ENCODE measurements around the gene SORCS1.

The SORCS1 gene

DNA sequence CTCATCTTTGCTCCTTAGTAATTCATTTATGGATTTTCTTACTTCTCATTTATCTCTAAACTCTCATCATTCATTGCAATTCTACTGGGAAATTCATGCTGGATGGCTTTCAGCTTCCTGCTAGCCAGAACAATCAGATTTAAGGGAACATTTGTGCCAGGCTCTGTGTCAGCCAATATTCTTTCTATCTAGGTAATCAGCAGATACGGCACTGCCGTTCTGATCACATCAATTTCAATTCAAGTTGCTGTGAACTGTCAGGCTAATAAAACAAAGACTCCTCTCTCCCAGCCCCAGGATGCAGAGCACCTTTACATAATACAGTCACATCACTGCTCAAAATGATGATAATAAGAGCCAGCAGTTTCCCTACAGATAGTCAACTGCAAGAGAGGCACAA is 468.3 kb downstream of the SORCS1 start:
- intact Hi-C loops (cut with micrococcal nuclease) = no loop called here
- Mint-ChIP-seq H3K27ac (no peak overlapping the region), H3K4me1 (ENCODE audit: low read depth) (no peaks in the 10 kb centered on the region), H3K27me3 (no peaks in the 10 kb centered on the region), H3K9me3 (no peaks in the 10 kb centered on the region), H3K36me3 (ENCODE audit: low read depth) (no peaks in the 10 kb centered on the region), H3K4me3 (no peak overlapping the region)

DNA sequence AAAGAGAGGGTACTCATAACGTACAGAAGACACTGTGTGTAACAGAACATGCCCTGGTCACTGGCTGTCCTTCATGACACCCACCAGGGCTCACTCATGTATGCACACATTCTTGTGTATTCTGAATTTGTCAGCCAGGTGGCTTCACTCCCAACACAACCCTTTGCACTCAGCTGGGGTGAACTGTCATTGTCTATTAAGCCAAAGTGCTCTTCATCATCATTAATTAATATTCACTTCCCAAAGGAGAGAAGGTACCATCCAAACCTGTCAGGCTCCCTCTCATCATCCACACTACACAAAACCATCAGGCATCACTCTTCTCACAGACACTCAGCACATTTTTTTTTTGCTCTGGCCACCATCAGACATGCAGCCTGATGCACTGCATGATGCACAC is 469.8 kb downstream of the SORCS1 start:
- intact Hi-C loops (cut with micrococcal nuclease) = no loop called here
- no peaks in the 10 kb centered on the region for H3K27me3 Mint-ChIP-seq
- H3K27ac Mint-ChIP-seq = no peak overlapping the region
- H3K36me3 Mint-ChIP-seq (ENCODE audit: low read depth) = no peaks in the 10 kb centered on the region
- H3K4me1 Mint-ChIP-seq (ENCODE audit: low read depth) = no peaks in the 10 kb centered on the region
- no peaks in the 10 kb centered on the region for H3K9me3 Mint-ChIP-seq
- no peak overlapping the region for H3K4me3 Mint-ChIP-seq

DNA sequence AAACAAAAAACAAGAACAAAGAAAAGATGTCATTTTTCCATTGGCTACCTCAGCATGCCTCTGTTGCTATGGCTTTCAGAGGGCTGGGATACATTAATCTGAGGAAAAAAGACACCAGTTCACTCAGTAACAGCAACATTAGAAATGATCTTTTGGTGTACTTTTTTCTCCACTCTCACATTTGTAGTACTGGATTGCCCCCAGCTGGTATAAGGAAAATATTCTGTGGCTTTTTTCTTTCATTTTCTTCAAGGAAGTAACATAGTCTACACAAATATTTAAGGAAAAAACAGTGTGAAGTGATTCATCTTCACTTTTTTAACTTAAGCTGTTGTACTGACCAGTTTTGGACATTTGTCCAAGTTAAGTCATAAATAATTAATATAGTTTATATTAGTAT is 482.3 kb downstream of the SORCS1 start:
- no peaks in the 10 kb centered on the region for H3K36me3 Mint-ChIP-seq (ENCODE audit: low read depth)
- no peaks in the 10 kb centered on the region for H3K27me3 Mint-ChIP-seq
- H3K4me3 Mint-ChIP-seq = no peak overlapping the region
- no peaks in the 10 kb centered on the region for H3K4me1 Mint-ChIP-seq (ENCODE audit: low read depth)
- no peaks in the 10 kb centered on the region for H3K9me3 Mint-ChIP-seq
- intact Hi-C loops (cut with micrococcal nuclease) = no loop called here
- no peak overlapping the region for H3K27ac Mint-ChIP-seq

DNA sequence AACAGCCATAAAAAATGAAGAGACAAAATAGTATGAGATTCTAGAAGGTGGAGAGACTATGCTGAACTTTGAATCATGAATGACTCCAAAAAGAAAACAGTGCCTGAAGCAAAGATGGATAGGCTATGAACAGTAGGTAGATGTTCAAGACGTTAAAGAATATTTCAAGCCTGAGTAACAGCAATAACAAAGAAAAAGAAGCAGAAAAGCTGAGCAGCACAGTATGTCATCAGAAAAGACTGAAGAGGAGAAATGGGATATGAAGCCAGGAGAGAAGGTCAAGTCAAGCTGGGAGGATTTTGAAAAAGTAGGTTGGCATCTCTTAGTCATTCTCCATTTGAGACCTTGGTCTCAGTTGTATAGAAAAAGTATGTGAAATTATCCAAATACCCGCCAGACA is 484.4 kb downstream of the SORCS1 start:
- intact Hi-C loops (cut with micrococcal nuclease) = no loop called here
- no peaks in the 10 kb centered on the region for H3K36me3 Mint-ChIP-seq (ENCODE audit: low read depth)
- no peak overlapping the region for H3K27ac Mint-ChIP-seq
- no peaks in the 10 kb centered on the region for H3K4me1 Mint-ChIP-seq (ENCODE audit: low read depth)
- H3K4me3 Mint-ChIP-seq = no peak overlapping the region
- H3K27me3 Mint-ChIP-seq = no peaks in the 10 kb centered on the region
- H3K9me3 Mint-ChIP-seq = no peaks in the 10 kb centered on the region

DNA sequence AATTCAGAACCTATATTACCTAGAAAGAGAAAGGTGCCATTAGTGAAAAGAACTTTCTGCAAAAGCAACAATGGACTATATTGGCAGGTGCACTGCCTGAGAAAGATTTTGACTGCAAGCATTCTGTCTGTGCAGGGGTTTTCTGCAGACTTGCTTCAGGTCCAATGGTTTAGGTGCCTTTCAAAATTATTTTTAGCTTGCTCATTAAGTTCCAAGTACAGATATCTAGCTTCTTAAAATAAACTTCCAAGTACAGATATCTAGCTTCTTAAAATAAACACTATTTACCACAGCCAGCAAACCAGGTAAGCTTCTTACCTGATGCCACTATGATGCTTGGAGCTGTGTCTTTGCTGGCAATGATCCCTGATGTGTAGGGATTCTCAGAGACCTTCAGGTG is 485.2 kb downstream of the SORCS1 start:
- H3K9me3 Mint-ChIP-seq = no peaks in the 10 kb centered on the region
- H3K4me3 Mint-ChIP-seq = no peak overlapping the region
- no peaks in the 10 kb centered on the region for H3K36me3 Mint-ChIP-seq (ENCODE audit: low read depth)
- no peaks in the 10 kb centered on the region for H3K27me3 Mint-ChIP-seq
- H3K4me1 Mint-ChIP-seq (ENCODE audit: low read depth) = no peaks in the 10 kb centered on the region
- intact Hi-C loops (cut with micrococcal nuclease) = no loop called here
- H3K27ac Mint-ChIP-seq = no peak overlapping the region

DNA sequence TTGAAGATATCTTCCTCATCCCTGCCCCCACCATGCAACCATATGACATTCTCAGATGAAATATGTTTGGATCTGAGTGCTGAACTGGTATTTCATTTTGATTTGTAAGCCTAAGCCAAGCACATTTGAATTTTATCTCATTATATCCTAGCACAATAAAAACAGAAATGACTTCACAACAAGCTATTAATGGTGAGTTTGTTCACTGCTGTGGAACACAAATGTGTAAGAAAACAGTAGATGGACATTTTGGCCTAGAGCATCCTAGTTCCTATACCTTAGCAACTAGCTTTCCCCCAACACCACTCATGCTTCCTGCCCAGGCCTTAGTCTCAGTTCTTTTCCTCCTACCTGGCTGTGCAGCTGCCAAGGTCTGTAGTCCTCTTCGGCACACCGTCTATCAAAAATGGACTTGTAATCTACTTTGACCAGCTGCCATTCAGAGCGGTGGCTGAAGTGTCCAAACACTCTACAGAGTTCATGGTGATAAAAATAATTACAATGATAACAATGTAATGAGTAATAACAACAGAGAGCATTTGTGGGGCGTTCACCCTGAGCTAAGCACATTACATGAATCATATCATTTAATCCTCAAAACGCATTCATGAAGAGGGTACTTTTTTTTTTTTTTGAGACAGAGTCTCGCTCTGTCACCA is 491.9 kb downstream of the SORCS1 start:
- intact Hi-C loops (cut with micrococcal nuclease) = no loop called here
- H3K4me3 Mint-ChIP-seq = no peak overlapping the region

DNA sequence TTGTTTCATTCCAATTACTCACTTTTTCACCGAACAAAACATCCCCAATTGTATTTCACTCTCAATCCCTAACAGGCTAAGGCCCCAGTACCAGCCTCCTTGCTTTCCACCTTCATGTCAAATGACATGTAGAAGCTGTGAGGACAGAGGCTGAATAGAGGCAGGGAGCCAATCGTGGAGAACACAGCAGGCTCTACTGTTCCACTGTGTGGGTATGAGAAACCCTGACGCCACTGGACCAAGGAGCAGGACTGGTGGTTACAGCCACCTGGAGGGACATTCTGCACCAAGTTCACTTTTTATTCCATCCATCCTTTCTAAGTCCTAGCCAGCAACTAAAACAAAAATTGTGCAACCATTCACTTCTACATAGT is 502.8 kb downstream of the SORCS1 start:
- H3K9me3 Mint-ChIP-seq = no peaks in the 10 kb centered on the region
- no peaks in the 10 kb centered on the region for H3K36me3 Mint-ChIP-seq (ENCODE audit: low read depth)
- H3K27me3 Mint-ChIP-seq = no peaks in the 10 kb centered on the region
- H3K4me3 Mint-ChIP-seq = no peak overlapping the region
- intact Hi-C loops (cut with micrococcal nuclease) = no loop called here
- no peaks in the 10 kb centered on the region for H3K4me1 Mint-ChIP-seq (ENCODE audit: low read depth)
- no peak overlapping the region for H3K27ac Mint-ChIP-seq

More for the DNA sequence above, 491.9 kb downstream of the SORCS1 start:
- Mint-ChIP-seq H3K9me3 (no peaks in the 10 kb centered on the region), H3K27ac (no peak overlapping the region), H3K36me3 (ENCODE audit: low read depth) (no peaks in the 10 kb centered on the region), H3K27me3 (no peaks in the 10 kb centered on the region), H3K4me1 (ENCODE audit: low read depth) (no peaks in the 10 kb centered on the region)

DNA sequence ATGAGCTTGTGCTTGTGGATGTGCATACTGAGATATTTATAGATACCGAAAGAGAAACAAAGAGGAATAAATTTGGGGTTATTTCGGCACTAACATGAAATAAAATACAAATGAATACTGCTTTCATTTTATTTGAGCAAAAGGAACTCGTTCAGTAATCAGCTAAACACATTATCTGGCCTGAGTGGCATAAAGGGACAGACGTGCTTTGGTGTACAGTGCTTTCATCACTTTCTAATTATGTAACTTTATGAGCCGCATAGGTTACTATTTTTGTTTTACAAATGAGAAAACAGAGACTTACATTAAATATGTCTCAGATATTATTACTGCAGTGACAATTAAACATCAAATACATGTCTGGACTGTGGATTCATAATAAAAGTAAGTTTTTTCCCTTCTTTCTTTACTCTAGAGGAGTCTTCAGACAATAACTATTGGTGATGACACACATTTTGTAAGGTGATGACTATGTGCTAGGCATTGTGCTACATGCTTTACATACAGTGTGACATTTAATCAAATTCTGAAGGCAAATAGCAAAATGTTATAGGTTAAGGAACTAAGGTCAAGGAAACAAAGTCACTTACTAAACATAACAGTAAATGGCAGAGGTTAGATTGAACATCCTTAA is 503.3 kb downstream of the SORCS1 start:
- intact Hi-C loops (cut with micrococcal nuclease) = no loop called here
- Mint-ChIP-seq H3K27me3 (no peaks in the 10 kb centered on the region), H3K4me3 (no peak overlapping the region), H3K27ac (no peak overlapping the region), H3K9me3 (no peaks in the 10 kb centered on the region), H3K36me3 (ENCODE audit: low read depth) (no peaks in the 10 kb centered on the region), H3K4me1 (ENCODE audit: low read depth) (no peaks in the 10 kb centered on the region)

DNA sequence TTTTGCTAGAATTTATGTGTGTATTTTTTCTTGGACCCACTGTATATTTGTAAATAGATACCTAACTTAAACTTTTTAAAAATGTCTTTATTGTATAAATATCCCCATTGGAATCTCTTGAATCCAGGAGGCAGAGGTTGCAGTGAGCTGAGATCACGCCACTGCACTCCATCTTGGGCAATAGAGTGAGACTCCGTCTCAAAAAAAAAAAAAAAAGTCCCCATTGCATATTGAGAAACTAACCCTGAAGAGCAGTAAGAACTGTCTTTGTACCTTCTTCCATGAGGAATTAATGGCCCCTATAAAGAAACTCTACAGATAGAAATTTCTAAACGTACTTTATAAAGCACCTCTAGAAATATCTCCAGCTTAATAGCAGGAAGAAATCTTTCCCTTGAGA is 504.0 kb downstream of the SORCS1 start:
- H3K4me3 Mint-ChIP-seq = no peak overlapping the region
- H3K27ac Mint-ChIP-seq = no peak overlapping the region
- no peaks in the 10 kb centered on the region for H3K36me3 Mint-ChIP-seq (ENCODE audit: low read depth)
- no peaks in the 10 kb centered on the region for H3K9me3 Mint-ChIP-seq
- no peaks in the 10 kb centered on the region for H3K4me1 Mint-ChIP-seq (ENCODE audit: low read depth)
- no peaks in the 10 kb centered on the region for H3K27me3 Mint-ChIP-seq
- intact Hi-C loops (cut with micrococcal nuclease) = no loop called here

DNA sequence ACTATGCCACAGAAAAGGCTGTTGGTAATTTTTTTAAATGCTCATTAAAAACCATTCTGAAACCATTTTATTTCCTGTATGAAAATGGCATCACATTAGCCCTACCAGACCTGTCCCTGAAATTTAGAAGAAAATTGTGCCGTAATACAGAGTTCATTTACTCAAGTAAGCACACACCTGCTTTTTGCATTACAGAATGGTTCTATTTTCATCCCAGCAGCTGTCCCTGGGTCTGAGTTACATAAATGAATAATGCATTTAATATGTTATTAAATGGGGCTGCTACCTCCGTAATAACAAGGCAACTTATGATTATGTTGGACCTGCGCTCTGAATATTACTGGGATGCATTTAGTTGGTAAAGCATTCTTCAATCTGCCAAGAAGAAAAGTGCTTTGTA is 508.9 kb downstream of the SORCS1 start:
- no peak overlapping the region for H3K4me3 Mint-ChIP-seq
- intact Hi-C loops (cut with micrococcal nuclease) = no loop called here
- no peaks in the 10 kb centered on the region for H3K9me3 Mint-ChIP-seq
- no peaks in the 10 kb centered on the region for H3K36me3 Mint-ChIP-seq (ENCODE audit: low read depth)
- H3K4me1 Mint-ChIP-seq (ENCODE audit: low read depth) = no peaks in the 10 kb centered on the region
- H3K27me3 Mint-ChIP-seq = no peaks in the 10 kb centered on the region
- H3K27ac Mint-ChIP-seq = no peak overlapping the region

DNA sequence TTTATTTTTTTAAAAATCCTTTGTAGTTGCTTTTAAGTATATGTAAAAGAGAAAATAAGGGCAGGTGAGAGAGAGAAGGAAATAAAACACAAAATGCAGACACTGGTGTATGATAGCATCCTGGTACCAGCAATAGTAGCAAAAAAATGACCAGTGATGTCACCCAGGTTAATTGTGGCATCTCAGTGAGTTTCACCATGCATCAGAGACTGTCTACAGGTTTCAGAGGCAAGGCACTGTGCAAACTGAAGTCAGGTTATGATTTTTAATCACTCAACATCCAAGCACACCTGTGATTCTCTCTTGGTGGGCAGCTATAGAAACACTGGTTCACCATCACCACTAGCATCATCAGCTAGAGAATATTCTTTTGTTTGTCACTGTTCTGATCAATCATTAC is 509.3 kb downstream of the SORCS1 start:
- Mint-ChIP-seq H3K9me3 (no peaks in the 10 kb centered on the region), H3K27ac (no peak overlapping the region), H3K4me3 (no peak overlapping the region), H3K36me3 (ENCODE audit: low read depth) (no peaks in the 10 kb centered on the region), H3K4me1 (ENCODE audit: low read depth) (no peaks in the 10 kb centered on the region), H3K27me3 (no peaks in the 10 kb centered on the region)
- intact Hi-C loops (cut with micrococcal nuclease) = no loop called here

DNA sequence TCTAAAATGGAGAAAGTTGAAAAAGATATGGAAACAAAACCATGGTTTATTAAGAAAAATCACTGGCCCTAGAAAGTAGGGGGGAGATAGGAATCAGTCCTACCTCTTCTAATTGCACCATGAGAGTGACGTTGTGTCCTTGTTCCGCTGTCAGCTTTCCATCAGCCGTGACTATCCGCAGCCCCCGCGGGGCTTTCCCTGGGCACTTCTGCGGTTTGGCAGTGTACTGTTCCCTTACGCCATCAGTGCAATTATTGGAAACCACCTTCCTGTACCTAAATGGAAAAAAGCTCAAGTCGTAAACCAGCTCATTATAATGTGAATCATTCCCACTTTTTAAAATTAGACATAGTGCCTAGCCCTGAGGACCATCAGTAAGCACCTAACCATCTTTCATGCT is 512.2 kb downstream of the SORCS1 start:
- H3K9me3 Mint-ChIP-seq = no peaks in the 10 kb centered on the region
- no peak overlapping the region for H3K27ac Mint-ChIP-seq
- H3K4me1 Mint-ChIP-seq (ENCODE audit: low read depth) = no peaks in the 10 kb centered on the region
- H3K4me3 Mint-ChIP-seq = no peak overlapping the region
- intact Hi-C loops (cut with micrococcal nuclease) = no loop called here
- no peaks in the 10 kb centered on the region for H3K27me3 Mint-ChIP-seq
- no peaks in the 10 kb centered on the region for H3K36me3 Mint-ChIP-seq (ENCODE audit: low read depth)

DNA sequence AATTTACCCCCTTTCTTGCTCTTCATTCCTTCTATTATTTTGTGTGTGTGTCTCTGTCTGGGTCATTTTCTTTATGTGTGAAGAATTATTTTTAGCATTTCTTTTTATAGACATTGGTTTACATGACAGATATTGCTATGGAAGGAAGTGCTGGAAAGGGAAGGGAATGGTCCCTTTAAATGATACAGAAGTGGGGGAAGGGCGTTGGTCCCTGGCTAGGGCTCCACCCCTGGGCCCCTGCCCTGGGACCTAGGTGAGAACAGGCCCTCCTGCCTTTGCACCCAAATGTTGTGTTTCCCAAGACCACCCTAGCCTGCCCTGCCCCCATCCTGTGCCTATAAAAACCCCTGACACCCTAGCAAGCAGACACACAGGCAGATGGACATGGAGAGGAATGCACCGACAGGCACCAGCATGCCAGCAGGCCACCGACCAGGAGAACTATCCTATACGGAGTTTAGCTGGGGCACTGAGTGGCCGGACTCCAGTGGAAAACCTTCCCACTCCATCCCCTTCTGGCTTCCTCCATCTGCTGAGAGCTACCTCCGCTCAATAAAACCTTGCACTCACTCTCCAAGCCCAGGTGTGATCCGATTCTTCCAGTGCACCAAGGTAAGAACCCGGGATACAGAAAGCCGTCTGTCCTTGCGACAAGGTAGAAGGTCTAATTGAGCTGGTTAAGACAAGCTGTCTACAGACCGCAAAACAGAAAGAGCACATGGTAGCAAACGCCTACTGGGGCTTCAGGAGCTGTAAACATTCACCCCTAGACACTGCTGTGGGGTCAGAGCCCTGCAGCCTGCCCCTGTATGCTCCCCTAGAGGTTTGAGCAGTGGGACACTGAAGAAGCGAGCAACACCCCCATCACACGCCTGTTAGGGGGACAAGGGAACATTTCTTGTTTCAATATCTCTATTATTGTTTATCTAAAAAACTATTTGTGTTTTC is 515.7 kb downstream of the SORCS1 start:
- intact Hi-C loops (cut with micrococcal nuclease) = no loop called here
- no peaks in the 10 kb centered on the region for H3K9me3 Mint-ChIP-seq

DNA sequence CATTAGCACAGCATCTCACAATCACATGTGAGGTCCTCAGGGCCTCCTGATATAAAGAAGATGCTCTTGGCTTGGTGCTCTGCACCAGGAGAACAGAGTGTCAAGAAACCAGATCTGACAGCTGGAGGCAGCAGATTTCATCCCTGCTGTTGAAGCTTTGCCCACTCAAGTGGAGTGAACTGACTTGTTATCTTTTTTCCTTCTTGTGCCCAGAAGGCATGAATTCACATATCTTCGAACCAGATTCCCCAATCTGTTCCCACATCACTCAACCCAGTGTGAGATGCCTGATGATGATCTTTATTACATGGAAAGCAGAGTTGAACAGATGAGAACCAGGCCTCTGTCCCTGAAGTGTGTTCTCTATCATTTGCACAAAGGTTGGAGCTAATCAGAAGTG is 521.0 kb downstream of the SORCS1 start:
- no peaks in the 10 kb centered on the region for H3K9me3 Mint-ChIP-seq
- H3K36me3 Mint-ChIP-seq (ENCODE audit: low read depth) = no peaks in the 10 kb centered on the region
- intact Hi-C loops (cut with micrococcal nuclease) = no loop called here
- H3K27me3 Mint-ChIP-seq = no peaks in the 10 kb centered on the region
- no peak overlapping the region for H3K27ac Mint-ChIP-seq
- H3K4me3 Mint-ChIP-seq = no peak overlapping the region
- no peaks in the 10 kb centered on the region for H3K4me1 Mint-ChIP-seq (ENCODE audit: low read depth)

More for the DNA sequence above, 515.7 kb downstream of the SORCS1 start:
- Mint-ChIP-seq H3K4me1 (ENCODE audit: low read depth) (no peaks in the 10 kb centered on the region), H3K4me3 (no peak overlapping the region), H3K27ac (no peak overlapping the region), H3K27me3 (no peaks in the 10 kb centered on the region), H3K36me3 (ENCODE audit: low read depth) (no peaks in the 10 kb centered on the region)
